Activated CD4-positive, alpha-beta T cell treated with anti-CD3 and anti-CD28 coated beads for 48 hours (primary cell): ENCODE results near the gene ABHD2.
"Not testable (repeated sequence)": the region's sequence is repeated elsewhere in the genome, so short reads cannot be mapped to it uniquely, and the experiment has no call there.

Experiments used
- DNase-seq: peaks from one replicate; pipeline ENCODE4 v3.0.0-alpha.2; 2020

Gene ABHD2

DNA sequence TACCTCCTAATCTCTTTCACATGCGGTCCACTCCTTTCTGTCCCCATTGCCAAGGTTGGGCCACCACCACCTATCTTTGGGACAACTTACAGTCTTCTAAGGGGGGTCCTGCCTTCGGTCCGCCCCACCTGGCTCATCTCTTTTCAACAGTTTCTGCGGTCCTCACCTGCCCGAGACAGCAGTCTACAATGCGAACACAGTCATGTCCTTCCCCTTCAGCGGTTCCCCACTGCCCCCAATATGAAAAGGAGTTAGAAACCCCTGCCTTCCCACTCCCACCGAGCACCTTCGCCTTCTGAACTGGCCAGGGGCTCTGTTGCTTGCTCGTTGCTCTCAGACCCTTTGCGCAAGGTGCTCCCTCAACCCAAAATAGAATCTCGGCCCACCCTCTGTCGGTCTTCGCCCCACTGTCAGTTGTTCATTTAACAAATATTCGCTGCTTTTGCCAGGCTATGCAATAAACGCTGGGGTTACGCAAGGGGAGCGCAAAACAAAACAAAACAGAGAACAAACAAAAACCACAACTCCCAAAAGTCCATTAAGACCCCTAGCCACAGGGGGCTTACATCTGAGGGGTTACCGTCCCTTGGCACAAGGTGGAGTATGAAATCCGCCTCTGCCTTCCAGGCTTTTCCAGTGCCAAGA, 154.9 kb downstream of the ABHD2 start:
- DNase-seq, result no peak

DNA sequence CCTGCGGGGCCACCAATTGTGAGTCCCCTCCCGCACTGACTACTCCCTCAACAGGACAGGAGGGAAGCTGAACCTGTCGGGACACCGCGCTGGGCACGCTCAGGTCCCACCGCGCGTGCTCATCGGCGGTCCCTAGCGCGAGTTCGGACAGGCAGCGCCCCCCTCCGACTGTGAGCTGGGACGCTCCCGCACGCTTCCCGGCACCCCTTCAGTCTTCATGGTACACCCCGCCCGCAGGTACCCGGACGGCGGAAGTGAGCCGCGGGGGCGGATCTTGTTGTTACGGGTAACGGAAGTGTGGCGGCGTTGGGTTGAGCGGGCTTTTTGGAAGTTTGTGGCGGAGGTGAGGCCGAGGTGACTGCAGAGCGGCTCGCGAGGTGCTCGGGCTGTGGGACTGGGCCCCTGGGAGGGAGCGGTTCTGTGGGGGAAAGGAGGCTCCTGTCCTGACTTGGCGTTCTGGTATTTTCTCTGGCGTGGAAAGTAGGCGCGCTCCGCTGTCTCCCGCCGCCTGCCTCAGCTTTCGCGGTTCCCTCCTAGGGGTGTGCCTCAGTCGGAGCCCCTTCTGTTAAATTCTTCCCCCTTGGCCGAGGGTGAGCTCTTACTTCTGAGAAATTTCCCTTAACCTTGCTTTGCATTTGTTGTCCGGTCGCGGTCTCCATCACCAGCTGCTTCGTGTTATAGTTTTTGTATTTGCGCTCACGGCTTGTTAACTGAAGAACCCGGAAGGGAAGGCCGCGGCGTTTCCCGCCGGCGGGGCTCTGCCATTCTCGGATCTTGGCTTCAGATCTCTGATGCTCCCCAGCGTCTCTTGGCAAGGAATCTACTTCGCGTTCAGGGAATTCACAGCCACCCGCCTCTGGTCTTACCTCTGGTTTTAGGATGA, 155.7 kb downstream of the ABHD2 start, which contains the start of gene FANCI:
TSS of gene FANCI (plus strand) at position 289 of the 883 bp plus-strand sequence. CDS start 3,669 bp downstream, outside the sequence.
- peak; percentile 98 for DNase-seq

DNA sequence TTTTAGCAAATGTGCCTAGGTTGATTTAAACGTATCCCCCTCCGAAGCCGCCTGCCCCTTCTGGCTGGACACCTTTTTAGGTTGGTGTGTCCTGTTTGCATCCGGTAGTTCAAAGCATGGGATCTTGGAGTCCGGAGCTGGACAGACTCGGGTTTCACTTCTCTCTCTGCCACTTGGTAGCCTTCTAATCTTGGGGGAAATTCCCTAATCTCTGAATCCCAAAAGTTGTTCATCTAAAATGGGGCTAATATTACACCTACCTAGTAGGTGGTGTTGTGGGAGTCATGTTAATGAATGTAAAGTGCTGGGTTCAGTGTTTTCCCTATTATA, 156.3 kb downstream of the ABHD2 start:
- DNase-seq, result no peak

DNA sequence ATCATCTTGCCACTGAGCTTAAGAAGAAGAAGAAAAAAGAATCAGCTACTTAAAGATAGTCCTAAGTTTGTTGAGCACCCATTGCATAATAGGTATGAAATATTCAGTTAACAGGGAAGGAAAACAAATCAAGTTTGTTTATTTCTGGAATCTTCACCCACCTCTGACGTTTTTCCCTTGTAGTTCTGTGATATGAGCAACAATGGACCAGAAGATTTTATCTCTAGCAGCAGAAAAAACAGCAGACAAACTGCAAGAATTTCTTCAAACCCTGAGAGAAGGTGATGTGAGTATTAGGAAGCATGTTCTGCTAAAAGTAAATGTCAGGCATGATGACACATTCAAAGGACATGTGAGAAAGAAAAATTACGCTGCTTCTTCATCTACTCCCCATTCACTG, 159.2 kb downstream of the ABHD2 start:
- DNase-seq, result no peak

DNA sequence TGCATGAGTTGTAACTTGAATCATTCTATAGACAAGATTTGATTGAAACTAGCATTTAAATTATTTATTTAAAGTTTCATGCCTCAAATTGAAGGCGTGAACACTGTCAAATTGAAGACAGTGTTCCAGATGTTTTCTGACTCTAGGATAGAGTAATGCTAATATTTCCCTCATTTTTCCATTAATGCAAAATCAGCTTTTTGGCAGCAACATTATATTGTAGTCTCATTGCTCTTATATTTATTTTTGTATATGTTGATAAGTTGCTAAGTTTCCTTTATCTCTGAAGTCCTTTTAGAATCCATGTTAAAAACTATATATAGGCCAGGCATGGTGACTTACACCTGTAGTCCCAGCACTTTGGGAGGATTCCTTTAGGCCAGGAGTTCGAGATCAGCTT, 160.3 kb downstream of the ABHD2 start:
- no peak for DNase-seq

DNA sequence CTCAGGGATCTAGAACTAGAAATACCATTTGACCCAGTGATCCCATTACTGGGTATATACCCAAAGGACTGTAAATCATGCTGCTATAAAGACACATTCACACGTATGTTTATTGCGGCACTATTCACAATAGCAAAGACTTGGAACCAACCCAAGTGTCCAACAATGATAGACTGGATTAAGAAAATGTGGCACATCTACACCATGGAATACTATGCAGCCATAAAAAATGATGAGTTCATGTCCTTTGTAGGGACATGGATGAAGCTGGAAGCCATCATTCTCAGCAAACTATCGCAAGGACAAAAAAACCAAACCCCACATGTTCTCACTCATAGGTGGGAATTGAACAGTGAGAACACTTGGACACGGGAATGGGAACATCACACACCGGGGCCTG, 161.9 kb downstream of the ABHD2 start:
- DNase-seq, result not testable (repeated sequence)
